Ureter (tissue), 1 donor: Measurements from ENCODE around the gene ATG10. TPM values are rescaled to one million over a fixed set of nuclear protein-coding genes. Genes with fewer than 3 reads are reported as not detected.
"Not testable (repeated sequence)": the region's sequence is repeated elsewhere in the genome, so short reads cannot be mapped to it uniquely, and the experiment has no call there.

Source experiments
- DNase-seq: peaks from one replicate; pipeline ENCODE4 v3.0.0-alpha.2; 2020; ENCODE audit warnings: low spot score
- total RNA-seq: library from RNA; stranded (reverse); gene quantifications from one replicate; pipeline ENCODE4 v1.2.4, GENCODE V29; 2023
- donor health status: DM: yes; HTN: yes; CAD: no.

Gene ATG10
- total RNA-seq, 1 donor from 2014 or later = 12.5 TPM

DNA sequence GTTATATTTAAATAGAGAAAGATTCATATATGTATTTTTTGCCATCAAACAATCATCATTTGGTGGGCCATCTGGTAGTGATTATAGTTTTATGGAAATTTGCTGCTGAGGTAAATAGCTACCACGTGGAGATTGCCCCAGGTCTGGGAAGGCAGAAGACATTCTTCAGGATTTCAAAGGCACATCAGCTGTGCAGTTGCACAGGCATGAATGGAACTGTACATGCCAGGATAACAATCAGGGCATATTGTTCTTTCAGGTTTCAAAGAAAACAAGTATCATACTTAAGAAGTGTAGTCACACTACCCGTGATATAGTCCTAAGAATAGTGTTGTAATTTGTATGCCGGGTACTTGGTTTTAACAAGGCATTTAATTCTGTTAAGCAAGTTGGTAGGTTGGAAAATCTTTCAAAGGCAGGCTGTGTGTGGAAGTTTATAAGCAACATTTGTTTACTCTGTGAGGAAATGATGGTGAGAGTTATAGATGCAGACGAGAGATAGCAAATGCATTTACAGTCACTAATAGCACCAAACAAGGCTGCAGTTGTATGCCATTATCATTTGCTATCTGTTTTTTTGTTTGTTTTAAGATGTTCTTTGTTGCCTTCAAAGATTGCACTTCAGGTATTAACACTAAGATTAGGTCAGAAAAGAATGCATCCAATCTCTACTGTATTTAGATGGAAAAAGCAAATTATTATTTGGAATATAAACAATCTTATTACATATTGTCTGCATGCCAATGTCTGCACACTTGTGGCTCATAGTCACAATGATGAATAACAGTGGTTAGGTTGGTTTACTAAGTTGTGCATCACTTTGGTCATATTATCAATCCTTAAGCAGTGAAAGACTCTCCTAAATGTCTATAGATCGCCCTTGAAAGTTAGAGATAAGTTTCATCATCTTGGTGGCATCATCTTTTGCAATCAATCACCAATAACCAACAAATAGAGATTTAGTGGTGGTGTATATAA, 251.1 kb downstream of the ATG10 start:
- DNase-seq = no peak

- DNase-seq = peak; percentile 58
These were observed 253.8 kb downstream of the ATG10 start for GRCh38 chr5:82225525-82226172.

- no peak for DNase-seq
These were observed 263.1 kb downstream of the ATG10 start for GRCh38 chr5:82234885-82235284.

- no peak for DNase-seq
These were observed 272.3 kb downstream of the ATG10 start for GRCh38 chr5:82244151-82244550.

DNA sequence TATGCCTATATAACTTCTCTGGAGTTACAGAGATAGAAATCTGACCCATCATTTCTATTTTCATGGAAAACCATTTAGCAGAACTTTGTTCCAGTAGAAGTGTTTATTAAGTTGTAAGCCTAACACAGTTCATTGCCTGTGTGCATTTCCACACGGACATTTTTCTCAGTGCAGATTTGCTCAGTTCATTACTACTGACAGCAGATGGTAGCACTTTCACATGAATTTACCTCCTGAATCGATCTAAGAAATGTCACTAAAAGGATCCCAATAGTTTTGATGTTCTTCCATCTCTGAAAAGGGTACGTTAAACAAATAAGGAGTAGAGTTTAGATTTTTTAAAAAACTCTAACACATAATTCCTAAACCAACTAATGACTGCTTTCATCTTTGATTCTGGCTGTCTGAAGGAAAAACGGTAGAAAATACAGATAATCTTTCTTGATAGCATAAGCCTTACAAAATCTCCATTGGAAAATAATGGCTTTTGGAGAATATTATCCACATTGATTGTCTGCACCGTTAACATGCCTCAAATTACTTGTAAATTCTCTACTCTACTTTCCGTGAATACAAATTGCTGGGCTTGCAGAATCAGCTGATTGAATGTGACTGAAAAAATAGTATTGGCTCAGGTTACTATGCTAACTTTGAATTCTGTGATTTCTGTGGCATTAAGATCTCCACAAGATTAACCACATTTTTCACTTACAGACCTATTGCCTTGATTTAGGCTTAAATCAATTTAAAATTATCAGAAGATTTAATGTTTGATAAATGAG, 273.2 kb downstream of the ATG10 start:
- DNase-seq = no peak

DNA sequence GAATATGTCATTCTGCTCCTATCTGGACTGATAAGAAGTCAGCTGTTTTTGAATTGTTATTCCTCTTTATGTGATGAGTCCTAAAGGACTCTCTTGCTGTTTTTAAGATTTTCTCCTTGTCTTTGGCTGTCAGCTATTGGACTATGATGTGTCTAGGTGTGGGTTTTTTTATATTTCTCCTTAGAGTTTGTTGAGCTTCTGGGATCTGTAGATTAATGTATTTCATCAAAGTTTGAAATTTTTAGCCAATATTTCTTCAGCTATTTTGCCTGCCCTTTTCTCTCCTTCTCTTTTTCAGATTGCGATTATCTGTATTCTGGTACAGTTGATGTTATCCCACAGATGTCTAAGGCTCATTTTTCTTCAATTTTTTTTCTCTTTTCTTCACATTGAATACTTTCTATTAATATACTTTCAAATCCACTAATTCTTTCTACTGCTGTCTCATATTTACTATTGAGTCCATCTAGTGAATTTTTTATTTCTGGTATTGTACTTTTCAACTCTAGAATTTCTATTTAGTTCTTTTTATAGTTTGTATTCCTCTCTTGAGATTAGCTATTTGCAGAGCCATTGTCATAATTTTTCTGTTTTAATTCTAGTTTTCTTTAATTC, 275.2 kb downstream of the ATG10 start:
- DNase-seq = no peak

- no peak for DNase-seq
These were observed 280.9 kb downstream of the ATG10 start for GRCh38 chr5:82252744-82253143.

GRCh38 chr5:82255844-82256243, 284.0 kb downstream of the ATG10 start:
- DNase-seq = no peak

- DNase-seq = no peak
These were observed 285.4 kb downstream of the ATG10 start for GRCh38 chr5:82257247-82257646.

DNA sequence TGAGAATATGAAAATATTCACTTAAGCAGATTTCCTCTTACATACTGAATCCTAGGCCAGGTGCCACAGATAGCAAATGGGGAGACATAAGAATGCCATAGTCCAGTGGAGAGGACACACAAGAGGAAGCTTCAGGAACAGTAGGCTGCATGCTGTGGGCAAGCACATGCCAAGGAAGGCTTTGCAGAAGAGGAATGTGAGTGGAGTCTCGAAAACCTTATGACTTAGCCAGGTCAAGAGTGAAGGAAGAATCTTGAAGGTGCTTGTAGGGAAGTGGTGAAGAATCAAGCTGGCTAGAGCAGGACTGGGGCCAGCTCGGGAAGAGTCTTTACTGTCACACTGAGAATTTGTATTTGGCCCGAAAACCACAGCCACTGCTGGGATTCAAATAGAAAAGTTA, 285.9 kb downstream of the ATG10 start:
- no peak for DNase-seq

DNA sequence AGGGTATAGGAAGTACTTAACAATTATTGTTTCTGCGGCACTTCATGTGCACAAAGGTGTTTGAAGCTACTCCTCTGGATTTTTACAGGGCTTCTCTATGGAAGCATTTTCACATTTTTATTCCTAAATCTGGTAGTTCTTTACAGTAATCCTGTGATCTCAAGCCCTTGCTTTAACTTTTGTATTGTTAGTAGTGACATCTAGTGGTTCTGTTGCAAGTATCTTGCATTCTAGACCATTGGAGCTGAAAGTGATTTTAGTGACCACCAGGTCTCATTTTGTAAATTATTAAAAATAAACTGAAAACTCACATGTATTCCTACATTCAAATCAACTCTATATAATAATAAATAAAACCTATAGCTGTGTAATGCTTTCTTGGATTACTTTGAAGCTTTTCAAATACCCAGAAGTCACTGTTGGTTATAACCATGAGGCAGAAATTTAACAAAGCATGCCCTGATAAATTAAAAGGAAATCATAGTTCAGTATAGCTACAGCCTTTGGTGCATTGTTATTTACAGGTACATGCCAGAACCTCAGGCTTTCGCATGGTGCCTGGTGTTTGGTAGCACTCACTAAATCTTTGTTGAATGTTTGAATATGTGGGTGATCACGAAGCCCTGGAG, 287.5 kb downstream of the ATG10 start:
- no peak for DNase-seq

DNA sequence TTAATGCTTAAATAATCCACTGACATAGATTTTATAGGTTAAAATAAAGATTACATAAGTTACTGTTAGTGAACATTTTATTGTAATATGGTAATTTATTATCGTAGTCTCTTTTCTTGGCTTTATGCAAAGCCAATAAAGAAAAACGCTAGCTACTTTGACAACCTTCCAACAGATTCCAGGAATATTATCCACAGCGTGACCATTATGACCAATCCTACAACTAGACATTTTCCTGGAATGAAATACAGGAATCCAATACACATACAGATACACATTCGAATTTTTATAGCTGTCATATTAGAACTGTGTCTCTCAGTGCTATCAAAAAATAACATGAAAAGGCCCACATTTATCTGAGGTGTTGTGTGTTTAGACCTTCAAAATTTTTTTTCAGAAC, 293.2 kb downstream of the ATG10 start:
- DNase-seq = no peak

DNA sequence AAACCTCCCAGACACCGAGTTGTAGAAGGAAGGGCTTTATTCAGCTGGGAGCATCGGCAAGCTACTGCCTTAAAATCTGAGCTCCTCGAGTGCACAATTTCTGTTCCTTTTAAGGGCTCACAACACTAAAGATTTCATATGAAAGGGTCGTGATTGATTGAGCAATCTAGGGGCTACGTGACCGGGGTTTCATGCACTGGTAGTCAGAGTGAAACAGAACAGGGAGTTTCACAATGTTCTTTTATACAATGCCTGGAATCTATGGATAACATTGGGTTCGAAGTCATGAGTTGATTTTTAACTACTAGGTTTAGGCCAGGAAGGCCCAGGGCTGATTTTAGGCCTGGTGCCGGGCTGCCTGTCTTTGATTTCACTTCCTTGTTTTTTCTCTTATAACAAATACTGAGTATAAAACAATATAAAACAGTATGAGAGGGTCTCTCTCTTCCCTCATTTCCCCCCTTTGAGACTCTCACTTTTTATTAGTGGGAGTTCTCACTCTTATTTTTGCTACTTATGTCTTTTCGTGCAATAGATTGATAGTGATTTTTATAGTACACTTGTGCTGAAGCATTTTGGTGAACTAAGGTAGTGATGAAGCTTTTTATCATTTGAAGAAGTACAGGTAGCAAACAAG, 295.6 kb downstream of the ATG10 start:
- not testable (repeated sequence) for DNase-seq

GRCh38 chr5:82269363-82269762, 297.5 kb downstream of the ATG10 start:
- not testable (repeated sequence) for DNase-seq

- DNase-seq = not testable (repeated sequence)
These were observed 300.9 kb downstream of the ATG10 start for GRCh38 chr5:82272571-82273356.

GRCh38 chr5:82273426-82273825, 301.6 kb downstream of the ATG10 start:
- not testable (repeated sequence) for DNase-seq

- DNase-seq = no peak
These were observed 302.8 kb downstream of the ATG10 start for GRCh38 chr5:82274343-82275211.

- no peak for DNase-seq
These were observed 303.4 kb downstream of the ATG10 start for GRCh38 chr5:82275216-82275664.
